OCI-LY3 (cell line): ENCODE data around the gene PERCC1.

Experiments used
- H2AFZ ChIP-seq: fragments of 200-600, 300-600 bp; shearing (Covaris generic); 2 replicates; pipeline ENCODE4 v1.6.0; 2014; ENCODE audit warnings: antibody characterized with exemption, low read depth, low read length
- H3K27ac ChIP-seq: fragments of 200-600, 300-600 bp; sonication (generic); 2 replicates; pipeline ENCODE4 v1.5.1; 2014; ENCODE audit warnings: mild to moderate bottlenecking, low read length, moderate library complexity, mixed read lengths
- H3K27me3 ChIP-seq: fragments of 200-600, 300-600 bp; sonication (generic); 2 replicates; pipeline ENCODE4 v1.6.1; 2014; ENCODE audit warnings: low read depth, low read length, mixed read lengths
- H3K36me3 ChIP-seq: fragments of 200-600, 300-600 bp; sonication (generic); replicated peaks from 2 replicates; pipeline ENCODE3; 2014; ENCODE audit warnings: low read depth, low read length, mixed read lengths
- H3K4me1 ChIP-seq: fragments of 300-600, 200-600 bp; sonication (generic); 2 replicates; pipeline ENCODE4 v1.6.1; 2014; ENCODE audit warnings: low read length, mixed read lengths
- H3K4me2 ChIP-seq: fragments of 200-600, 300-600 bp; sonication (generic); 2 replicates; pipeline ENCODE4 v1.6.1; 2014; ENCODE audit warnings: low read length, mixed read lengths
- H3K4me3 ChIP-seq: fragments of 300-600, 200-600 bp; sonication (generic); 2 replicates; pipeline ENCODE4 v1.5.1; 2014; ENCODE audit warnings: antibody characterized with exemption, mild to moderate bottlenecking, low read length, moderate library complexity
- H3K79me2 ChIP-seq: fragments of 300-600, 200-600 bp; shearing (Covaris generic); 2 replicates; pipeline ENCODE4 v1.6.1; 2014; ENCODE audit warnings: mild to moderate bottlenecking, low read length, mixed read lengths
- H3K9ac ChIP-seq: fragments of 300-600, 200-600 bp; shearing (Covaris generic); 2 replicates; pipeline ENCODE4 v1.6.0; 2014; ENCODE audit warnings: mild to moderate bottlenecking, low read length, moderate library complexity
- H3K9me3 ChIP-seq: fragments of 200-600, 300-600 bp; shearing (Covaris generic); 2 replicates; pipeline ENCODE4 v1.6.1; 2014; ENCODE audit warnings: low read length, mixed read lengths; ENCODE audit not compliant: insufficient read depth
- H4K20me1 ChIP-seq: fragments of 200-600, 300-600 bp; sonication (generic); 2 replicates; pipeline ENCODE4 v1.6.1; 2016; ENCODE audit warnings: low read length, mixed read lengths; ENCODE audit not compliant: insufficient read depth
- EZH2phosphoT487 ChIP-seq: fragments of 200-600 bp; shearing (Covaris generic); IDR thresholded peaks from 2 replicates; pipeline ENCODE4 v1.6.1; 2018; ENCODE audit warnings: antibody characterized with exemption, mixed run types, low read depth
- TF ChIP-seq, protein P1 (sequence below): fragments of 200-600, 300-600 bp; sonication (generic); IDR thresholded peaks from 2 replicates; pipeline ENCODE4 v1.5.1; 2014; ENCODE audit warnings: antibody characterized with exemption, low read length, low read depth

PERCC1 gene

DNA sequence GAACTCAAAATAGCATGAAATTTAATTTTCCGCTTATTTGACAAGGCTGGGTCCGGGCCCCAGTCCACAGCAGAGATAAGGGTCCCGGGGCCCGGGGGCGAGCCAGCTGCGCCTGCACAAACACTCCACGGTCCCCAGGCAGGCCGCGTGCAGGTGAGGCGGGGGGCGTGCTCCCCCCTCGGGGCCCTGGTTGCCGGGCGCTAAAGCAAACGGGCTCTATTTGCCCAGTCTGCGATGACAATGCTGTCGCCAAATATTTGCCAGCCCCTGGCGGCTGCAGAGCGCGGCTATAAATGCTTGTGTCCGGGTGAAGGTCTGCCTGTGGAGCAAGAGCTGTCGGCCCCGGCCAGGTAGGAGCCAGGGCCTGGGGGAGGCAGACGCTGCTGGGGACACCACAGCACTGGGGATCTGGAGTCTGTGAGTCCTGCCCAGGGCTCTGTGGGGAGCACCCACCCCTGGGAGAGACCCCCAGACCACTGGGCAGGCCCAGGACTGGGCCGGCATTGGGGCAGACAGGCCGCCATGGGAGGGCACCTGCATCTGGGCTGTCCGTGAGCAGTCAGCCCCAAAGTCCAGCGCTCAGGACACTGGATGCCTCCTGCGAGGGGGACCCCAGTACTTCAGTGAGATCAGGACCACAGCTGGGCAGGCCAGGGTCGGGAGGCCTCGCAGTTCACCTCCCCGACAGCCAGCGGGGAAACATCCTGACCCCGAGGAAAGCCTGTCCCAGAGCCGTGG, at the start of gene PERCC1:
TSS of gene PERCC1 (plus strand) at position 320 of the 738 bp plus-strand sequence. CDS start 1,516 bp downstream, outside the sequence.
- H3K79me2 ChIP-seq: no peaks in the 10 kb centered on the region
- no peak within 1 kb of the TSS for H3K27ac ChIP-seq
- no peak within 1 kb of the TSS for H3K4me3 ChIP-seq
- H2AFZ ChIP-seq: peak within 1 kb of the TSS; percentile 21; the same call in 1 of the 2 replicates
- H3K9me3 ChIP-seq: no peaks in the 10 kb centered on the region
- peaks cover 5% of the 10 kb centered on the region; the same call in 1 of the 2 replicates for H3K27me3 ChIP-seq
- H3K4me2 ChIP-seq: peak within 1 kb of the TSS; percentile 9; the same call in 1 of the 2 replicates
- no peaks in the 10 kb centered on the region for H4K20me1 ChIP-seq
- H3K4me1 ChIP-seq: no peaks in the 10 kb centered on the region
- H3K9ac ChIP-seq: no peak within 1 kb of the TSS
- no peak for TF ChIP-seq EZH2phosphoT487
- TF ChIP-seq, protein P1, sequence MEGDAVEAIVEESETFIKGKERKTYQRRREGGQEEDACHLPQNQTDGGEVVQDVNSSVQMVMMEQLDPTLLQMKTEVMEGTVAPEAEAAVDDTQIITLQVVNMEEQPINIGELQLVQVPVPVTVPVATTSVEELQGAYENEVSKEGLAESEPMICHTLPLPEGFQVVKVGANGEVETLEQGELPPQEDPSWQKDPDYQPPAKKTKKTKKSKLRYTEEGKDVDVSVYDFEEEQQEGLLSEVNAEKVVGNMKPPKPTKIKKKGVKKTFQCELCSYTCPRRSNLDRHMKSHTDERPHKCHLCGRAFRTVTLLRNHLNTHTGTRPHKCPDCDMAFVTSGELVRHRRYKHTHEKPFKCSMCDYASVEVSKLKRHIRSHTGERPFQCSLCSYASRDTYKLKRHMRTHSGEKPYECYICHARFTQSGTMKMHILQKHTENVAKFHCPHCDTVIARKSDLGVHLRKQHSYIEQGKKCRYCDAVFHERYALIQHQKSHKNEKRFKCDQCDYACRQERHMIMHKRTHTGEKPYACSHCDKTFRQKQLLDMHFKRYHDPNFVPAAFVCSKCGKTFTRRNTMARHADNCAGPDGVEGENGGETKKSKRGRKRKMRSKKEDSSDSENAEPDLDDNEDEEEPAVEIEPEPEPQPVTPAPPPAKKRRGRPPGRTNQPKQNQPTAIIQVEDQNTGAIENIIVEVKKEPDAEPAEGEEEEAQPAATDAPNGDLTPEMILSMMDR: no peak
- no peaks in the 10 kb centered on the region for H3K36me3 ChIP-seq

- H3K9ac ChIP-seq: no peak overlapping the region
- TF ChIP-seq EZH2phosphoT487: no peak
- TF ChIP-seq, protein P1: no peak
- peaks cover 26% of the 10 kb centered on the region for H3K79me2 ChIP-seq
- H3K27ac ChIP-seq: no peak overlapping the region
- peaks cover 8% of the 10 kb centered on the region for H3K36me3 ChIP-seq
- H3K27me3 ChIP-seq: no peaks in the 10 kb centered on the region
- peaks cover 19% of the 10 kb centered on the region for H4K20me1 ChIP-seq
- H3K9me3 ChIP-seq: no peaks in the 10 kb centered on the region
- peaks cover 17% of the 10 kb centered on the region for H3K4me1 ChIP-seq
- no peak overlapping the region for H2AFZ ChIP-seq
- no peak overlapping the region for H3K4me3 ChIP-seq
- no peak overlapping the region for H3K4me2 ChIP-seq
Measured at GRCh38 chr16:1381612-1382406, 49.1 kb upstream of the PERCC1 start.

GRCh38 chr16:1383556-1383955, 47.3 kb upstream of the PERCC1 start:
- no peaks in the 10 kb centered on the region for H3K27me3 ChIP-seq
- H3K79me2 ChIP-seq: peaks cover 9% of the 10 kb centered on the region
- no peaks in the 10 kb centered on the region for H3K9me3 ChIP-seq
- H4K20me1 ChIP-seq: peaks cover 6% of the 10 kb centered on the region; the same call in 1 of the 2 replicates
- no peak overlapping the region for H3K27ac ChIP-seq
- no peak overlapping the region for H3K9ac ChIP-seq
- peaks cover 6% of the 10 kb centered on the region; the same call in 1 of the 2 replicates for H3K4me1 ChIP-seq
- no peak overlapping the region for H3K4me2 ChIP-seq
- no peak for TF ChIP-seq EZH2phosphoT487
- TF ChIP-seq, protein P1: no peak
- peaks cover 4% of the 10 kb centered on the region for H3K36me3 ChIP-seq
- no peak overlapping the region for H3K4me3 ChIP-seq
- no peak overlapping the region for H2AFZ ChIP-seq

GRCh38 chr16:1385232-1385631, 45.6 kb upstream of the PERCC1 start:
- no peak overlapping the region for H3K4me2 ChIP-seq
- H3K79me2 ChIP-seq: no peaks in the 10 kb centered on the region
- peaks cover under 1% of the 10 kb centered on the region; the same call in 1 of the 2 replicates for H3K4me1 ChIP-seq
- H3K4me3 ChIP-seq: no peak overlapping the region
- H4K20me1 ChIP-seq: 0 out of 2 replicates have a peak, but pooled peaks cover under 1% of the 10 kb centered on the region
- H3K9ac ChIP-seq: no peak overlapping the region
- peaks cover 4% of the 10 kb centered on the region for H3K36me3 ChIP-seq
- no peaks in the 10 kb centered on the region for H3K9me3 ChIP-seq
- TF ChIP-seq EZH2phosphoT487: no peak
- TF ChIP-seq, protein P1: no peak
- H3K27me3 ChIP-seq: no peaks in the 10 kb centered on the region
- H2AFZ ChIP-seq: no peak overlapping the region
- no peak overlapping the region for H3K27ac ChIP-seq
